HG02798 (cell line): ENCODE data around the gene FBXW9.
"Not testable (repeated sequence)": the region's sequence is repeated elsewhere in the genome, so short reads cannot be mapped to it uniquely, and the experiment has no call there.

Experiments
- ATAC-seq: cut with Tn5 transposase; IDR thresholded peaks from one replicate; pipeline ENCODE4 v1.9.1; 2021; ENCODE audit warnings: mild to moderate bottlenecking; ENCODE audit not compliant: unreplicated experiment, poor library complexity

Gene FBXW9

GRCh38 chr19:12664406-12665280, 31.8 kb downstream of the FBXW9 start:
- ATAC-seq, result no peak

- ATAC-seq, result no peak
These were observed 35.5 kb downstream of the FBXW9 start for GRCh38 chr19:12660980-12661379.

- no peak for ATAC-seq
These were observed 38.5 kb downstream of the FBXW9 start for GRCh38 chr19:12657966-12658365.

GRCh38 chr19:12656899-12657571, 39.4 kb downstream of the FBXW9 start:
- no peak for ATAC-seq

GRCh38 chr19:12655546-12655945, 40.9 kb downstream of the FBXW9 start:
- no peak for ATAC-seq

GRCh38 chr19:12652219-12652618, 44.2 kb downstream of the FBXW9 start:
- no peak for ATAC-seq

GRCh38 chr19:12649941-12650340, 46.5 kb downstream of the FBXW9 start:
- ATAC-seq, result no peak

GRCh38 chr19:12648088-12648487, 48.3 kb downstream of the FBXW9 start:
- ATAC-seq, result no peak

GRCh38 chr19:12647490-12648071, 48.9 kb downstream of the FBXW9 start:
- no peak for ATAC-seq

GRCh38 chr19:12647047-12647446, 49.4 kb downstream of the FBXW9 start:
- no peak for ATAC-seq

- no peak for ATAC-seq
These were observed 49.9 kb downstream of the FBXW9 start for GRCh38 chr19:12646551-12646950.

- not testable (repeated sequence) for ATAC-seq
These were observed 52.7 kb downstream of the FBXW9 start for GRCh38 chr19:12643716-12644115.

- no peak for ATAC-seq
These were observed 53.9 kb downstream of the FBXW9 start for GRCh38 chr19:12642506-12642905.

GRCh38 chr19:12641456-12641855, 55.0 kb downstream of the FBXW9 start:
- no peak for ATAC-seq

GRCh38 chr19:12639901-12640613, 56.4 kb downstream of the FBXW9 start:
- no peak for ATAC-seq
